ENCODE data around the gene CMSS1.
"Not testable (repeated sequence)": the region's sequence is repeated elsewhere in the genome, so short reads cannot be mapped to it uniquely, and the experiment has no call there.

Gene CMSS1

DNA sequence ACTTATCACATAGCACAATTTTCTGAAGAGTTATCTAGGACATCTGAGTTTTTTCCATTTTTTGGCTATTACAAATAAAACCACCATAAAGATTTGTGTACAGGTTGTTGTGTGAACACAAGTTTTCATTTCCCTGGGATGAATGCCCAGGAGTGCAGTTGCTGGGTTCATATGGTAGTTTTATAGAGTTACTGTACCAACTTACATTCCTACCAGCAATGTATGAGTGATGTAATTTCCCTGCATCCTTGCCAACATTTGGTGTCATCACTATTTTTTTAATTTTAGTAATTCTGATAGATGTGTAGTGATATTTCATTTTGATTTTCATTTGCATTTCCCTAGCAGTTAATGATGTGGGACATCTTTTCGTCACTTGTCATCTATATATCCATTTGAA is 276.2 kb downstream of the CMSS1 start:
- Histone ChIP-seq H3K9ac (ENCODE audit: low read length) (no peak overlapping the region), H3K4me1 (ENCODE audit: control insufficient read depth, insufficient read depth, low read length) (peaks cover 21% of the 10 kb centered on the region), H3K4me3 (ENCODE audit: low read depth, low read length) (no peak overlapping the region), H3K36me3 (ENCODE audit: control insufficient read depth, insufficient read depth, low read length) (no peaks in the 10 kb centered on the region), H3K27me3 (ENCODE audit: control insufficient read depth, insufficient read depth, low read length) (no peaks in the 10 kb centered on the region), H3K9me3 (ENCODE audit: control insufficient read depth, insufficient read depth, low read depth, low read length) (no peaks in the 10 kb centered on the region), H3K27ac (ENCODE audit: low read depth, low read length) (no peak overlapping the region)

DNA sequence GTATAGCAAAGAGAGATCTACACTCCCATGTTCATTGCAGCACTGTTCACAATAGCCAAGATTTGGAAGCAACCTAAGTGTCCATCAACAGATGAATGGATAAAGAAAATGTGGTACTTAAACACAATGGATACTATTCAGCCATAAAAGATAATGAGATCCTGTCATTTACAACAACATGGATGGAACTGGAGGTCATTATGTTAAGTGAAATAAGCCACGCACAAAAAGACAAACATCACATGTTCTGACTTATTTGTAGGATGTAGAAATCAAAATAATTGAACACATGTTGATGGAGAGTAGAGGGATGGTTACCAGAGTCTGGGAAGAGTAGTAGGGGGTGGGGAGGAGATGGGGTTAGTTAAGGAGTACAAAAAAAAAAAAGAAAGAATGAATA is 278.6 kb downstream of the CMSS1 start:
- H3K4me3 ChIP-seq (ENCODE audit: low read depth, low read length); H3K36me3 ChIP-seq (ENCODE audit: control insufficient read depth, insufficient read depth, low read length): not testable (repeated sequence)

DNA sequence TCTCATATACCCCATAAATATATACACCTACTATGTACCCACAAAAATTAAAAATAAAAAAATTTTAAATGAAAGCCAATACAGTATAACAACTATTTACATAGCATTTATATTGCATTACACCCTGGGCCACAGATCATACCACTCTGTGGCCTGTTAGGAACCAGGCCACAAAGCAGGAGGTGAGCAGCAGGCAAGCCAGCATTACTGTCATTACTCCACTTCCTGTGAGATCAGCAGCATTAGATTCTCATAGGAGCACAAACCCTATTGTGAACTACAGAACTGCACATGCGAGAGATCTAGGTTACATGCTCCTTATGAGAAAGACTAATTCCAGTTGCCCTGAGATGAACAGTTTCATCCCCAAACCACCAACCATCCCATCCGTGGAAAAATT is 279.2 kb downstream of the CMSS1 start:
- Histone ChIP-seq H3K27me3 (ENCODE audit: control insufficient read depth, insufficient read depth, low read length) (no peaks in the 10 kb centered on the region), H3K4me1 (ENCODE audit: control insufficient read depth, insufficient read depth, low read length) (peaks cover 4% of the 10 kb centered on the region; the same call in 1 of the 2 replicates), H3K9ac (ENCODE audit: low read length) (no peak overlapping the region), H3K9me3 (ENCODE audit: control insufficient read depth, insufficient read depth, low read depth, low read length) (no peaks in the 10 kb centered on the region), H3K4me3 (ENCODE audit: low read depth, low read length) (no peak overlapping the region), H3K27ac (ENCODE audit: low read depth, low read length) (no peak overlapping the region), H3K36me3 (ENCODE audit: control insufficient read depth, insufficient read depth, low read length) (no peaks in the 10 kb centered on the region)

More for the DNA sequence above, 278.6 kb downstream of the CMSS1 start:
- H3K27me3 ChIP-seq (ENCODE audit: control insufficient read depth, insufficient read depth, low read length); H3K9me3 ChIP-seq (ENCODE audit: control insufficient read depth, insufficient read depth, low read depth, low read length); H3K27ac ChIP-seq (ENCODE audit: low read depth, low read length); H3K9ac ChIP-seq (ENCODE audit: low read length); H3K4me1 ChIP-seq (ENCODE audit: control insufficient read depth, insufficient read depth, low read length): not testable (repeated sequence)

DNA sequence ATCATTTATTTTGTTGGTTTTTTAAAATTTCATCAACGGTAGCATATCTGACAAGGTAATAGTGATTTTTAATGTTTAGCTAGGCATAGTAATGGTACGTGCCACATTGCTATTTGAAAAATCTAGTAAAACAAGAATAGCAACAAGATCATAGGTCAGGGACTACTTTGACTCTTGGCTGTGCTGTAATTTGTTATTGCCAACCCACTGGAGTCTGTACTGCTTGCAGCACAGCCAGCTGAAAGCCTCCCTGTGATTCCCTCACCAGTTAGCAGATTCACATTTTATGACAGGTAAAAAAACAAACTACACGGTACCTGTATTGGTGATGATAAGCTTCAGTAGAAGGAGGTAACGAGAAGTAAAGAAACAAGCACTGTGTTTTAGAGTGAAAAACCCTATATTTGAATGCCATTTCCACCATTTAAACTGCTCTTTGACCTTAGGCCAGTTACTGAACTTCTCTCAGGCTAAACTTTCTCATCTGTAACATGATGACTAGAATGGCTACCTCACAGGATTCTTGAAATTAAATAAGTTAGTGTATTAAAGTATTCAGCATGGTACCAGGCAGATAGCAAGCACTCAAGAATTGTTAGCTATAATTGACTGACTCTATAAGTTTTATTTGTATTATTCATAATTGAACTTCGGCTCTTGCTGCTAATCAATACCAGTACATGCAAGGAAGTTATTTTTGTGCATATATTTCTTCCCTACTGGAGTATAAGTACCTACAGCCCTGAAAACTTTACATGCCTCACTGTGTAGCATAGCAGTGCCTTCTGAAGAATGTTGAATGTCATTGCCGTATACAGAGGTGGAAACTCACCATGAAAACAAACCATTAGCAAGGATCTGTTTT is 280.5 kb downstream of the CMSS1 start:
- Histone ChIP-seq H3K9me3 (ENCODE audit: control insufficient read depth, insufficient read depth, low read depth, low read length) (no peaks in the 10 kb centered on the region), H3K9ac (ENCODE audit: low read length) (no peak overlapping the region), H3K27me3 (ENCODE audit: control insufficient read depth, insufficient read depth, low read length) (no peaks in the 10 kb centered on the region), H3K27ac (ENCODE audit: low read depth, low read length) (0 out of 2 replicates have a peak overlapping the region, but pooled peaks have one; percentile 26), H3K36me3 (ENCODE audit: control insufficient read depth, insufficient read depth, low read length) (no peaks in the 10 kb centered on the region), H3K4me1 (ENCODE audit: control insufficient read depth, insufficient read depth, low read length) (peaks cover 4% of the 10 kb centered on the region; the same call in 1 of the 2 replicates), H3K4me3 (ENCODE audit: low read depth, low read length) (no peak overlapping the region)

DNA sequence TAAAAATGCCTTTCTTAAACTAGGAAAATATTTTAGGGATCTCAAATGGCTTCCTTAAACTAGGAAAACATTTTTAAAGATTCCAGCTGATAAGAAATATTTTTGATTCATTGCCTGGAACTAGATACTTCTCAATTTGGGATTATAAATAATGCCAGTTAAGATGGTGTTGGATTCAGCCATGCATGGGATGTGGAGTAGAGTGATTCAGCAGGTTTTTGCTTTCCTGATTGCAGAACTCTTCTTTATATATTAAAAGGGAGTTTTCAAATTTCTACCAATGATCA is 281.1 kb downstream of the CMSS1 start:
- Histone ChIP-seq H3K4me1 (ENCODE audit: control insufficient read depth, insufficient read depth, low read length) (peaks cover 4% of the 10 kb centered on the region; the same call in 1 of the 2 replicates), H3K27me3 (ENCODE audit: control insufficient read depth, insufficient read depth, low read length) (no peaks in the 10 kb centered on the region), H3K9me3 (ENCODE audit: control insufficient read depth, insufficient read depth, low read depth, low read length) (no peaks in the 10 kb centered on the region), H3K4me3 (ENCODE audit: low read depth, low read length) (no peak overlapping the region), H3K27ac (ENCODE audit: low read depth, low read length) (0 out of 2 replicates have a peak overlapping the region, but pooled peaks have one; percentile 26), H3K9ac (ENCODE audit: low read length) (no peak overlapping the region), H3K36me3 (ENCODE audit: control insufficient read depth, insufficient read depth, low read length) (no peaks in the 10 kb centered on the region)

DNA sequence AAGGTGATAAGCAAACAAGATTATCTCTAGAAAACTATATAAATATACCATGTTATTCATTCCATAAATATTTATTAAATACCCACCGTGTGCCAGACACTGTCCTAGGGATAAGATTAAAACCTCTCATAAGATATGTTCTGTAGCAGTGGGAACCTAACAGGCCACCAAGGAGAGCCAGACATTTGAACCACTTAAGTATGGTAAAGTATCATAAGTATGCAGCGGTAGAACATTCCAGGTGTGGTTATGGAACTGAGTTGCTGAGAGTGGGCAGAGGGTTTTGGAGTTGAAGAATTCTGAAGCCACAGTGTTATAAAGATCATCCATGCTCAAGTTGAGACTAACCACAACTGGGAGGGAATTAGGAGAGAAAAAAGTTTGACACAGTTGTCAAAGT is 282.0 kb downstream of the CMSS1 start:
- Histone ChIP-seq H3K4me1 (ENCODE audit: control insufficient read depth, insufficient read depth, low read length) (peaks cover 4% of the 10 kb centered on the region; the same call in 1 of the 2 replicates), H3K4me3 (ENCODE audit: low read depth, low read length) (no peak overlapping the region), H3K9ac (ENCODE audit: low read length) (no peak overlapping the region), H3K27ac (ENCODE audit: low read depth, low read length) (no peak overlapping the region), H3K9me3 (ENCODE audit: control insufficient read depth, insufficient read depth, low read depth, low read length) (no peaks in the 10 kb centered on the region), H3K27me3 (ENCODE audit: control insufficient read depth, insufficient read depth, low read length) (no peaks in the 10 kb centered on the region), H3K36me3 (ENCODE audit: control insufficient read depth, insufficient read depth, low read length) (no peaks in the 10 kb centered on the region)

DNA sequence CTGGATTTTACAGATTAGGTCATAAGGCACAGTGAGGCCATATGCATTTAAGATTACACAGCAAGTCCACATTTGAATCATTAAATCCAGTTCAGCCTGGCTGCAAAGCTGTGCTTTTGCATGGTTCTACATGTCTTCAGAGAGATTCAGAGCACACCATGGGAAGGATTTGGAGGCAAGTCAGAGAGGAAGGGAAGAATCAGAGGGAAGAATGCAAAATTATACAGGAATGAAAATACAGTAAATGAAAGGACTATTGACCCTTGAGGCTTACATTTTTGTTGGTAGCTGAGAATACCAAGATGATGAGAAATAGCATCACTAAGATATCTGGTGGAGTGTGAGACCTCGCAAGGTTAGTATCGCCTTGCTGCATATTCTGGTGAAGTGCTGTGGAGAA is 282.8 kb downstream of the CMSS1 start:
- no peak overlapping the region for H3K27ac ChIP-seq (ENCODE audit: low read depth, low read length)
- H3K4me1 ChIP-seq (ENCODE audit: control insufficient read depth, insufficient read depth, low read length): peaks cover 7% of the 10 kb centered on the region; the same call in 1 of the 2 replicates

DNA sequence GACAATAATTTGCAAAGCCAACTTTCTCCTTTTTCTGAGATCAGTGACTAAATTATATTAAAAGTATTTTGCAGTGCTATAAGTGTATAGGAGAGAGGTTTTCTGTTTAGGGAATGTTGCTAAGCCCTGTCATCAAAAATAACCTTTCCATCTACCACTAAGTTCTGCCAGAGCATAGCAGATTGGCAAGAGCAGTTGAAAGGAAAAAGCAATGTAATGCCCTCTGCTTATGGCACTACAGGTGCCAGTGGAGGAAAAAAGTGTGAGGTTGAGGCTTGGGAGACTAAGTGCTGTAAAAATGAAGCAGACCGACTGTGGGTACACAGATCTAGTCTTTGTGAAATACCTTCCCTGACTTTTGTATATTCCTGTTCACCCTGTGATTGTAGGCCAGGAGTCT is 285.1 kb downstream of the CMSS1 start:
- Histone ChIP-seq H3K4me1 (ENCODE audit: control insufficient read depth, insufficient read depth, low read length) (peaks cover 15% of the 10 kb centered on the region), H3K27ac (ENCODE audit: low read depth, low read length) (0 out of 2 replicates have a peak overlapping the region, but pooled peaks have one; percentile 8), H3K4me3 (ENCODE audit: low read depth, low read length) (no peak overlapping the region), H3K36me3 (ENCODE audit: control insufficient read depth, insufficient read depth, low read length) (no peaks in the 10 kb centered on the region), H3K9ac (ENCODE audit: low read length) (no peak overlapping the region), H3K27me3 (ENCODE audit: control insufficient read depth, insufficient read depth, low read length) (no peaks in the 10 kb centered on the region), H3K9me3 (ENCODE audit: control insufficient read depth, insufficient read depth, low read depth, low read length) (no peaks in the 10 kb centered on the region)

More for the DNA sequence above, 282.8 kb downstream of the CMSS1 start:
- Histone ChIP-seq H3K27me3 (ENCODE audit: control insufficient read depth, insufficient read depth, low read length) (no peaks in the 10 kb centered on the region), H3K9ac (ENCODE audit: low read length) (no peak overlapping the region), H3K4me3 (ENCODE audit: low read depth, low read length) (no peak overlapping the region), H3K36me3 (ENCODE audit: control insufficient read depth, insufficient read depth, low read length) (no peaks in the 10 kb centered on the region), H3K9me3 (ENCODE audit: control insufficient read depth, insufficient read depth, low read depth, low read length) (no peaks in the 10 kb centered on the region)

DNA sequence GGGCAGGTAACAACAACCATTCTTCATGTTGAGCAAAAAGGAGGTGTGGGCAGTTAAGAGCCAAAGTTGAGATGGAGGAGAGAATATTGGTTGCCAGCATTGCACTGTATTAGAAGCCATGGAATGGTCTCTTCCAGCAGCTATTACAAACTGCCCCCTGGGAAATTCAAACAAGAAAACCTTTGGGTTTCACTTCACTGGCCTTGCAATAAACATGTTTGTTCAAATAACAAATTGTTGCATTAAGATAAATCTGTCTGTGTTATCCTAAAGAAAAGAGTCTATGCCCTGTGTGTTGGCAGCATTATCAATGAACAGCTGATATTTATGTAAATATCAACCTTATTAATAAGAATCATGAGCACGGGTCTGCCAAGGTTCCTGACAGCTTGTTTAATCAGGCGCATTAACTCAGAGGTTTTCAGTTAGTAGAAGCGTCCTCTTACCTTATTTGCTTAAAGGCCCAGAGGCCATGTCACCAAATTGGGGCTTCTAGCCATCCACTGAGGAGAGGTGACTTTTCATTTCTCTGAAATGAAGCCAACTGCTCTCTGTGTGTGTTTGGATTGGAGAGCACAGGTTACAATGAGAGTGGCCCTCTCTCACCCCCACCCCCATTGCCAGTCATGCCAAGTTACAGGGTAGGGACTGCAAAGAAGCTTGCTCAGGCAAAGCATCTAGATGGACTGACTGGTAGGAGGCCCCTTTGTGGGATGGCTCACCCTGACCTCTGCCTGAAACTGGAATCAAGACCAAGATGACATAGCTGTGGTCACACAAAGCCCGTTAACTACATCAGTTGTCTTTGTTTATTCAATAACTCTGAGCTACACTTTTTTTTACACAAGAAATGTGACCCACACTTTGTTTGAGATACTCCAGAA is 286.1 kb downstream of the CMSS1 start:
- no peaks in the 10 kb centered on the region for H3K36me3 ChIP-seq (ENCODE audit: control insufficient read depth, insufficient read depth, low read length)
- H3K27me3 ChIP-seq (ENCODE audit: control insufficient read depth, insufficient read depth, low read length): no peaks in the 10 kb centered on the region
- H3K4me3 ChIP-seq (ENCODE audit: low read depth, low read length): no peak overlapping the region
- no peak overlapping the region for H3K9ac ChIP-seq (ENCODE audit: low read length)
- H3K9me3 ChIP-seq (ENCODE audit: control insufficient read depth, insufficient read depth, low read depth, low read length): no peaks in the 10 kb centered on the region
- H3K4me1 ChIP-seq (ENCODE audit: control insufficient read depth, insufficient read depth, low read length): peaks cover 11% of the 10 kb centered on the region
- no peak overlapping the region for H3K27ac ChIP-seq (ENCODE audit: low read depth, low read length)

DNA sequence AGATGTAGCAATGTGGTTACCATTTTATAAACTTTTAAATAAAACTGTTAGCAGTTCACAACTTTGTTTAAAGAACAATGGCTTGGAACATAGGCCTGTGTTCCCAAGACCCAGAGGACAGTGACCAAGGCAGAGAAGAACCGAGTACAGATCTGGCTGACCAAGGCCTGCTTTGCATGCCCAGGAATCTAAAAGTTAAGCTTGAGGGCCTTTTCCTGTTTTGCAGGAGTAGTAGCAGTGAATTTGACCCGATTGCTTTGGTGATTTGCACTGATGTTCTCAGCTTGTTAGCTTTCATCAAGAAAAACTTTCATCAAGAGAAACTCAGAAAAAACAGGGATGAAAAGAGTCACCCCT is 286.8 kb downstream of the CMSS1 start:
- no peak overlapping the region for H3K4me3 ChIP-seq (ENCODE audit: low read depth, low read length)
- H3K27ac ChIP-seq (ENCODE audit: low read depth, low read length): no peak overlapping the region
- no peaks in the 10 kb centered on the region for H3K27me3 ChIP-seq (ENCODE audit: control insufficient read depth, insufficient read depth, low read length)
- no peaks in the 10 kb centered on the region for H3K9me3 ChIP-seq (ENCODE audit: control insufficient read depth, insufficient read depth, low read depth, low read length)
- H3K9ac ChIP-seq (ENCODE audit: low read length): no peak overlapping the region
- H3K36me3 ChIP-seq (ENCODE audit: control insufficient read depth, insufficient read depth, low read length): no peaks in the 10 kb centered on the region
- H3K4me1 ChIP-seq (ENCODE audit: control insufficient read depth, insufficient read depth, low read length): peaks cover 11% of the 10 kb centered on the region

DNA sequence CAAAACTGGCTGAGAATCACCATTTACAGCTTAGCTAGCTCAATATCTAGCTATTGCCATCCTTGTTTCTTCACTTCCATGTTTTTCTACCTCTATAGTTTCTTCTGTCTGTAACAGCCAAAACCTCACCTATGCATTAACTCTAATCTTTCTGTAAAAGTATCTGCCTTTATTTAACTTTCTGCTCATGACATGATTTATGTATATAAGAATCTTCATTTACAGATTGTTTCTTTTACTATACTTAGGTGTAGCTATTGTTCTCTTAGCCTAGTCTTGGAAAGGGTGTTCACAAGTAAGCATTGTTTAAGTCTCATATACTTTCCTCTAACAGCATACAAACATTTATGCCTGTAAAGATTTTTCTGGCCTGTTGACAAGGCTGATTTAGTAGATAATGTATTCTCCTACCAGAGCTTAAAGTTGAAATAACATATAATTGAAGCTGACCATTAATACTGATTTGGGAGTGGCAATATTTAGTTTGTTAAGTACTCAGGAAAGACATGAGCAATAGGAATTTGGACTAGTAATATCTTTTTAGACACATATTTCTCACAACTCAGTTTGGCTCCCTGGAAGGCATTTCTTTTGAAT is 287.3 kb downstream of the CMSS1 start:
- H3K9me3 ChIP-seq (ENCODE audit: control insufficient read depth, insufficient read depth, low read depth, low read length): no peaks in the 10 kb centered on the region
- peaks cover 11% of the 10 kb centered on the region for H3K4me1 ChIP-seq (ENCODE audit: control insufficient read depth, insufficient read depth, low read length)
- H3K9ac ChIP-seq (ENCODE audit: low read length): no peak overlapping the region
- H3K4me3 ChIP-seq (ENCODE audit: low read depth, low read length): no peak overlapping the region
- H3K36me3 ChIP-seq (ENCODE audit: control insufficient read depth, insufficient read depth, low read length): no peaks in the 10 kb centered on the region
- H3K27me3 ChIP-seq (ENCODE audit: control insufficient read depth, insufficient read depth, low read length): no peaks in the 10 kb centered on the region
- H3K27ac ChIP-seq (ENCODE audit: low read depth, low read length): peak overlapping the region; percentile 27; the same call in 1 of the 2 replicates

Measured in HUES6 (cell line).